Measurements from ENCODE around the gene CES2.

- TF ChIP-seq POLR2A (IDR thresholded peaks at IDR 0.05) (no peak), CTCF (IDR thresholded peaks at IDR 0.05) (no peak)
Observed at GRCh38 chr16:66895689-66895979, 39.7 kb upstream of the CES2 start.

Measured in Peyer's patch (tissue), 4 donors.